KOPT-K1 (cell line): ENCODE results near the gene IL1RAP.

Source experiments
- H3K27ac ChIP-seq: fragments of 200-600 bp; sonication (generic); 2 replicates; pipeline ENCODE4 v1.5.1; 2016; ENCODE audit warnings: antibody characterized with exemption, mild to moderate bottlenecking, low read depth, low read length; ENCODE audit not compliant: poor library complexity, severe bottlenecking
- H3K36me3 ChIP-seq: fragments of 200-600 bp; sonication (generic); 2 replicates; pipeline ENCODE4 v1.5.1; 2017; ENCODE audit warnings: antibody characterized with exemption, mild to moderate bottlenecking, low read length, moderate library complexity; ENCODE audit not compliant: insufficient read depth
- H3K9me3 ChIP-seq: fragments of 200-600 bp; sonication (generic); 2 replicates; pipeline ENCODE4 v1.5.1; 2017; ENCODE audit warnings: antibody characterized with exemption, low read length, mild to moderate bottlenecking; ENCODE audit not compliant: insufficient read depth, poor library complexity, severe bottlenecking

The IL1RAP gene

GRCh38 chr3:190525634-190526033 lies 11.7 kb downstream of the IL1RAP start:
- Histone ChIP-seq H3K27ac (no peak overlapping the region), H3K36me3 (no peaks in the 10 kb centered on the region), H3K9me3 (no peaks in the 10 kb centered on the region)

- Histone ChIP-seq H3K36me3 (no peaks in the 10 kb centered on the region), H3K9me3 (no peaks in the 10 kb centered on the region), H3K27ac (no peak overlapping the region)
Measured at GRCh38 chr3:190526787-190527762, 13.2 kb downstream of the IL1RAP start.

GRCh38 chr3:190528706-190529105 lies 14.8 kb downstream of the IL1RAP start:
- Histone ChIP-seq H3K36me3 (no peaks in the 10 kb centered on the region), H3K9me3 (no peaks in the 10 kb centered on the region), H3K27ac (no peak overlapping the region)

GRCh38 chr3:190531406-190531805 lies 17.5 kb downstream of the IL1RAP start:
- Histone ChIP-seq H3K36me3 (no peaks in the 10 kb centered on the region), H3K9me3 (no peaks in the 10 kb centered on the region), H3K27ac (no peak overlapping the region)

GRCh38 chr3:190532731-190533203 lies 18.9 kb downstream of the IL1RAP start:
- Histone ChIP-seq H3K27ac (no peak overlapping the region), H3K9me3 (no peaks in the 10 kb centered on the region), H3K36me3 (no peaks in the 10 kb centered on the region)

DNA sequence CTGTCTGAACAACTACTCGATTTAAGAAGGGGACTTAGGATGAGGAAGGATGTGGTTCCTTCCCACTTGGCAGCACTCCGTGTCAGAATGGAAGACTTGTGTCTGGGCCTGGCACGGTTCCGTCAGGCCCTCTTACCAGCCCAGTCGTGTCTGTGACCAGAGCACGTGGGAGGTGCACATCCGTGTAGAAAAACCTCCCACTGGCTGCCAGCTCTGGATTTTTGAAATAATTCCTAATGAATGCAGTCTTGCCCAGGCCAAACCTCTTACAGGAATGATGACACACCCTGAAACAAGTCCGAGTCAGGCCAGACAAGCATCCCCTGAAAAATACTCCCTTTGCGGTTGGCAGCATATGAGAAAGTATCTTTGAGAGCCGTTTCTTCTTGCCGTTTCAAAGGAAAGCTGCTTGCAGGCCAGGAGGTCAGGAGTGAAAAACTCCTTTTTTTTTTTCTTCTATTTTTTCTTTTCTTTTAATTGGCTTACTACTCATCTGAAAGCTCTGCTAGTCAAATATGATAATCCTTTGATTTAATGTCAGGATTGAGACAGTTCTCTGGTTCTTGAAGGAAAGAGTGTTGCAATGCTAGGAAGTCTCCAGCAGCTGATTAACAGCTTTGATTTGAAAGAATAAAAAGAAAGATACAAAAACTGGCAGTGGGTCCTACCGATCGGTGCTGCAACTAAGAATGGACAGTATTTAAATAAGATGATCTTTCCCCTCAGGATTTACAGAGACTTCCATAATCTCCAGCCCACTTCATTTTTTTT lies 19.8 kb downstream of the IL1RAP start:
- no peaks in the 10 kb centered on the region for H3K36me3 ChIP-seq
- H3K9me3 ChIP-seq, result no peaks in the 10 kb centered on the region
- no peak overlapping the region for H3K27ac ChIP-seq

GRCh38 chr3:190534386-190534785 lies 20.5 kb downstream of the IL1RAP start:
- H3K9me3 ChIP-seq, result no peaks in the 10 kb centered on the region
- no peak overlapping the region for H3K27ac ChIP-seq
- no peaks in the 10 kb centered on the region for H3K36me3 ChIP-seq

DNA sequence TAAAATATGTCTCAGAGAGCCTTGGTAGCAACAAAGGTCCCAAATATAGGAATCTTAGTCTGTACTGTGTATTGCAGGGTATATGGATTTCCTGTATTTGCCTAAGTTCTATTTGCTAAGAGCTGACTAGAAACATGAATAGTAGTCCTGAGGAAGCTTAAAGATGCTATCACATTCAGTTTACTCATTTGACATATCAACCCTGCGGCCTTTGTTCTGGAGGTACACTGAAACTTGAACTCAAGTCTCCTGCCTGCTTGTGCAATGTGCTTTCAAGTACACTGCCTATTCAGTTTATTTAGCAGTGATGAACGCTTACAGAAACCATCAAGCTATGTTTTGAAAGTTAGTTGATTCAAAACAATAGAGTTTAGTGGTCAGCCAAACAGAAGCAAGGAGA lies 21.1 kb downstream of the IL1RAP start:
- Histone ChIP-seq H3K36me3 (no peaks in the 10 kb centered on the region), H3K27ac (no peak overlapping the region), H3K9me3 (no peaks in the 10 kb centered on the region)

- Histone ChIP-seq H3K27ac (no peak overlapping the region), H3K36me3 (no peaks in the 10 kb centered on the region), H3K9me3 (no peaks in the 10 kb centered on the region)
Measured at GRCh38 chr3:190537146-190537545, 23.3 kb downstream of the IL1RAP start.

- H3K27ac ChIP-seq, result no peak overlapping the region
- H3K36me3 ChIP-seq, result no peaks in the 10 kb centered on the region
- H3K9me3 ChIP-seq, result no peaks in the 10 kb centered on the region
Measured at GRCh38 chr3:190538288-190538687, 24.4 kb downstream of the IL1RAP start.

DNA sequence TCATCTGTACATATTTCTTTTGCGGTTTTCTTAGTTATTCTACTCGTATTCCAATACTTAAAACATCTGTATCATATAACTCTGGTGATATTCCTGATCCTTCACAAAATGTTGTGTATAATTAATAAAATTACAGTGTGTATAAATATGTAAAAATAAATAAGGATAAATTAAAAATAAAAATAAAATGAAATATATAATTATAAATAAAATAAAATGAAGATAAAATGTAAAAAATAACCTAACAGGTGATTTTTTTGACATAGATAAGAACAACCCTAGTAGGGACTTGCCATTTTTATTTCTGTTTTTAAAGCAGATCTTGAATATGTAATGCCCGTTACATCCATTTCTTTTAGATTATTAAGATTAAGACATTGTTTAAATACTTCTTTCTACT lies 25.6 kb downstream of the IL1RAP start:
- Histone ChIP-seq H3K9me3 (no peaks in the 10 kb centered on the region), H3K27ac (no peak overlapping the region), H3K36me3 (no peaks in the 10 kb centered on the region)

DNA sequence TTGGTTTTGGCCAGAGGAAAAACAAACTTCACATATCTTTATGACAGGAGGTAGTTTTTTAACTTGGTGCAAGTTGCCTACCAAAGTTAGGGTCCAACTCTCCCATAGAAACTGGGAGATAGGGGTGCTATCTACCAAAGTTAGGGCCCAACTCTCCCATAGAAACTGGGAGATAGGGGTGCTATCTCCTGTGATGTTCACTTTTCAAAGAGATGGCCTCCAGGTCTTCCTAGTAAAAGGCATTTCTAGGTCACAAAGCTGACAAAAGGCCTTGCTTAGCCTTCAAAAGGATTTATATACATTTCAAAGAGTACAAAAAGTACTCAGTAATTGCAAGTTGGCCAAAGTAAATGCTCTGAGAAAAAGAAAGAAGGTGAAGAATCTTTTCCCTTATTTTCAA lies 27.1 kb downstream of the IL1RAP start:
- Histone ChIP-seq H3K27ac (no peak overlapping the region), H3K9me3 (no peaks in the 10 kb centered on the region)

GRCh38 chr3:190541560-190541959 lies 27.7 kb downstream of the IL1RAP start:
- no peaks in the 10 kb centered on the region for H3K36me3 ChIP-seq
- no peaks in the 10 kb centered on the region for H3K9me3 ChIP-seq

More for the DNA sequence above, 27.1 kb downstream of the IL1RAP start:
- no peaks in the 10 kb centered on the region for H3K36me3 ChIP-seq

GRCh38 chr3:190542846-190543245 lies 29.0 kb downstream of the IL1RAP start:
- Histone ChIP-seq H3K27ac (no peak overlapping the region), H3K36me3 (no peaks in the 10 kb centered on the region), H3K9me3 (no peaks in the 10 kb centered on the region)

More at GRCh38 chr3:190541560-190541959, 27.7 kb downstream of the IL1RAP start:
- no peak overlapping the region for H3K27ac ChIP-seq

- no peak overlapping the region for H3K27ac ChIP-seq
- H3K9me3 ChIP-seq, result no peaks in the 10 kb centered on the region
- H3K36me3 ChIP-seq, result no peaks in the 10 kb centered on the region
Measured at GRCh38 chr3:190543671-190544070, 29.8 kb downstream of the IL1RAP start.
